A673 (cell line): ENCODE data around the gene CDSN.

Source experiments
- EZH2 ChIP-seq: fragments of 200-600 bp; sonication (generic); IDR thresholded peaks from 2 replicates; pipeline ENCODE4 v1.6.1; 2017; ENCODE audit warnings: borderline replicate concordance, low read depth, mild to moderate bottlenecking, mixed read lengths, antibody characterized with exemption, low read length; ENCODE audit not compliant: poor library complexity, severe bottlenecking
- TF ChIP-seq, protein P1 (sequence below): fragments of 300-800, 200-600 bp; sonication (generic); conservative IDR thresholded peaks from 2 replicates; pipeline ENCODE4 v1.5.1; 2017; ENCODE audit warnings: low read depth, mild to moderate bottlenecking, antibody characterized with exemption, low read length, moderate library complexity, mixed read lengths

DNA sequence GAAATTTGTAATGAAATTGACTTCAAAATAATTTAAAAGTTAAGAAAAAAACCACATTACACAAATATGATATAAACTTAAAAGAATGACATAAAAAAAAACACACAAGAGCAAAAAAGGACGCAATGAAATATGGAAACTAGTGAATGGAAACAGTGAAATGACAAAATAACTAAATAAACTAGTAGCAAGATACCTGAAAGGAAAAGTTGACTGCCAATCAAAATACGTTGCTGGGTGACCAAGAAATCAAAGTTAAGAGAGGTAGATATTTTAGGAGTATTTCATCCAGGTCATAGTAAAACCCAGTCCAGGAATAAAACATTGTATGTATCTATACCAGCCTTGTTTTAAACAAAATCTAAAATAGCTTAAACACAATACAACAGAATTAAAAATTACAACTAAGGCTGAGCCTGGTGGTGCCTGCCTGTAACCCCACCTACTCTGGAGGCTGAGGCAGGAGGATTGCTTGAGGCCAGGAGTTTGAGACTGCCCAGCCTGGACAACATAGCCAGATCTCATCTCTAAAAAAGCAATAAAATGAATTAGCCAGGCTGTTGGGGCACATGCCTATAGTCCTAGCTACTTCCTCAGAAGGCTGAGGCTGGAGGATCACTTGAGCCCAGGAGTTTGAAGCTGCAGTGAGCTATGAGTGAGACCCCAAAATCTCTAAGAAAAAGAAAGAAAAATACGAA lies 29.8 kb downstream of the CDSN start:
- TF ChIP-seq, protein P1, sequence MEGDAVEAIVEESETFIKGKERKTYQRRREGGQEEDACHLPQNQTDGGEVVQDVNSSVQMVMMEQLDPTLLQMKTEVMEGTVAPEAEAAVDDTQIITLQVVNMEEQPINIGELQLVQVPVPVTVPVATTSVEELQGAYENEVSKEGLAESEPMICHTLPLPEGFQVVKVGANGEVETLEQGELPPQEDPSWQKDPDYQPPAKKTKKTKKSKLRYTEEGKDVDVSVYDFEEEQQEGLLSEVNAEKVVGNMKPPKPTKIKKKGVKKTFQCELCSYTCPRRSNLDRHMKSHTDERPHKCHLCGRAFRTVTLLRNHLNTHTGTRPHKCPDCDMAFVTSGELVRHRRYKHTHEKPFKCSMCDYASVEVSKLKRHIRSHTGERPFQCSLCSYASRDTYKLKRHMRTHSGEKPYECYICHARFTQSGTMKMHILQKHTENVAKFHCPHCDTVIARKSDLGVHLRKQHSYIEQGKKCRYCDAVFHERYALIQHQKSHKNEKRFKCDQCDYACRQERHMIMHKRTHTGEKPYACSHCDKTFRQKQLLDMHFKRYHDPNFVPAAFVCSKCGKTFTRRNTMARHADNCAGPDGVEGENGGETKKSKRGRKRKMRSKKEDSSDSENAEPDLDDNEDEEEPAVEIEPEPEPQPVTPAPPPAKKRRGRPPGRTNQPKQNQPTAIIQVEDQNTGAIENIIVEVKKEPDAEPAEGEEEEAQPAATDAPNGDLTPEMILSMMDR = no peak
- no peak for TF ChIP-seq EZH2
